ENCODE results near the gene SHC4. TPM values are rescaled to one million over a fixed set of nuclear protein-coding genes. Genes with fewer than 3 reads are reported as not detected.

Gene SHC4
- total RNA-seq, 1 donor from 2014 or later, result 4.2 TPM

DNA sequence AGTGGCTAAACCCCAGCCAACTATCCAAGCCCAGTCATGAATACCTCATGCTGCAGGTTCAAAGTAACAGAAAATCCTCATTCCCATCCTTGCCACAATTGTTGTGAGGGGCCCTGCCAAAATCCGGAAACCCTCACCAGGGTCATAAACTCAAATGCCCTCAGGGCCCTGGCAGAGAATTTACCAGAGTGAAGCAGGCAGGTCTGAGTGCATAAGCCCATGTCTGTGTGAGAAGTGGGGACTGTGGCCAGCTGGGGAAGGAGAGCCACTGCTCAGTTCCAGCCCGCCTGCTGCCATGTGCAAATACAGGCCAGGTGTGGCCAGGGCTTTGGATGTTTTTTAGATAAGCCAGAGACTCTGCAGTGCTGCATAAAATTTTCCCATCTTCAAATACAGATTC, 159.8 kb downstream of the SHC4 start:
- no peaks in the 10 kb centered on the region for H3K27me3 ChIP-seq (ENCODE audit: control insufficient read depth, insufficient read depth, low read length)
- TF ChIP-seq, protein P1, sequence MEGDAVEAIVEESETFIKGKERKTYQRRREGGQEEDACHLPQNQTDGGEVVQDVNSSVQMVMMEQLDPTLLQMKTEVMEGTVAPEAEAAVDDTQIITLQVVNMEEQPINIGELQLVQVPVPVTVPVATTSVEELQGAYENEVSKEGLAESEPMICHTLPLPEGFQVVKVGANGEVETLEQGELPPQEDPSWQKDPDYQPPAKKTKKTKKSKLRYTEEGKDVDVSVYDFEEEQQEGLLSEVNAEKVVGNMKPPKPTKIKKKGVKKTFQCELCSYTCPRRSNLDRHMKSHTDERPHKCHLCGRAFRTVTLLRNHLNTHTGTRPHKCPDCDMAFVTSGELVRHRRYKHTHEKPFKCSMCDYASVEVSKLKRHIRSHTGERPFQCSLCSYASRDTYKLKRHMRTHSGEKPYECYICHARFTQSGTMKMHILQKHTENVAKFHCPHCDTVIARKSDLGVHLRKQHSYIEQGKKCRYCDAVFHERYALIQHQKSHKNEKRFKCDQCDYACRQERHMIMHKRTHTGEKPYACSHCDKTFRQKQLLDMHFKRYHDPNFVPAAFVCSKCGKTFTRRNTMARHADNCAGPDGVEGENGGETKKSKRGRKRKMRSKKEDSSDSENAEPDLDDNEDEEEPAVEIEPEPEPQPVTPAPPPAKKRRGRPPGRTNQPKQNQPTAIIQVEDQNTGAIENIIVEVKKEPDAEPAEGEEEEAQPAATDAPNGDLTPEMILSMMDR (IDR thresholded peaks at IDR 0.05; ENCODE audit: insufficient read depth, low read length, poor library complexity, severe bottlenecking), result no peak
- no peak for DNase-seq (ENCODE audit: low read depth)
- H3K36me3 ChIP-seq (ENCODE audit: control insufficient read depth, insufficient read depth, low read length), result no peaks in the 10 kb centered on the region
- no peak overlapping the region for H3K4me3 ChIP-seq (ENCODE audit: low read depth, low read length)

DNA sequence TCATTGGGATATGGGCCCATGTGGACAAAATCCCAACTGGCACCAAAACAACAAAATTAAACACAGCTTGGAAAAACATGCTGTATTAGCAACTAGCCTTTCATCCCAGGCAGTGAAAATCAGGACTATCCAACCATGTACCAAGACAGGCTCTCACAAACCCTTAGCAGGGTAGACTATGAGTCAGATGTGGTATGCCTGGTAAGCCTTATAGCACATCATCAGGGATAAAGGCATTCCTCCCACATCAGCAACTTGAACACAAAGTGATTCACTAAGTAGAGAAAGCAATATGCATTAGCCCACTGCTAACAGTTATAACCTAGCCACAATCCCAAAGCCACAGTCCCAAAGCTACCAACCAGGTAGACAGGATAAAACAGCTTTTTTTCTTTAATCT, 160.9 kb downstream of the SHC4 start:
- TF ChIP-seq, protein P1 (IDR thresholded peaks at IDR 0.05; ENCODE audit: insufficient read depth, low read length, poor library complexity, severe bottlenecking), result no peak
- H3K27me3 ChIP-seq (ENCODE audit: control insufficient read depth, insufficient read depth, low read length), result no peaks in the 10 kb centered on the region
- H3K4me3 ChIP-seq (ENCODE audit: low read depth, low read length), result no peak overlapping the region
- H3K36me3 ChIP-seq (ENCODE audit: control insufficient read depth, insufficient read depth, low read length), result no peaks in the 10 kb centered on the region
- DNase-seq (ENCODE audit: low read depth), result peak; percentile 98

DNA sequence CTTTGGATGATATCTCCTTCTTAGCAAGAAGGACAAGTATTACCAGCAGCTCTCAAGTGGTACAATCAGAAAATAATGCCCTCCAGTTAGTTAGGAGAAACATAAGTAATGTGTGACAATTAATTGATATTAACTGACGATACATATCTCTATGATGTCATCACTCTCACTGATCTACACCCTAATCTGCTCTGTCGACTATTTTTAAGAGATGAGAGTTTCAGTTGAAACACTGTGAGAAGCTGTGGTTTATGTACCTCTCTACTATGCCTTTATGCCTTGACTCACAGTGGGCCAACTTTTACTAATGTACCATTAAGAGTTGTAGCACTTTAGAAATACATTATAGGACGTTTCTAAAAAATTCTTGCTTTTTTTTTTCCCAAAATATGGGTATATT, 161.5 kb downstream of the SHC4 start:
- no peak for DNase-seq (ENCODE audit: low read depth)
- Histone ChIP-seq H3K36me3 (ENCODE audit: control insufficient read depth, insufficient read depth, low read length) (no peaks in the 10 kb centered on the region), H3K4me3 (ENCODE audit: low read depth, low read length) (no peak overlapping the region), H3K27me3 (ENCODE audit: control insufficient read depth, insufficient read depth, low read length) (no peaks in the 10 kb centered on the region)
- TF ChIP-seq, protein P1 (IDR thresholded peaks at IDR 0.05; ENCODE audit: insufficient read depth, low read length, poor library complexity, severe bottlenecking), result no peak

DNA sequence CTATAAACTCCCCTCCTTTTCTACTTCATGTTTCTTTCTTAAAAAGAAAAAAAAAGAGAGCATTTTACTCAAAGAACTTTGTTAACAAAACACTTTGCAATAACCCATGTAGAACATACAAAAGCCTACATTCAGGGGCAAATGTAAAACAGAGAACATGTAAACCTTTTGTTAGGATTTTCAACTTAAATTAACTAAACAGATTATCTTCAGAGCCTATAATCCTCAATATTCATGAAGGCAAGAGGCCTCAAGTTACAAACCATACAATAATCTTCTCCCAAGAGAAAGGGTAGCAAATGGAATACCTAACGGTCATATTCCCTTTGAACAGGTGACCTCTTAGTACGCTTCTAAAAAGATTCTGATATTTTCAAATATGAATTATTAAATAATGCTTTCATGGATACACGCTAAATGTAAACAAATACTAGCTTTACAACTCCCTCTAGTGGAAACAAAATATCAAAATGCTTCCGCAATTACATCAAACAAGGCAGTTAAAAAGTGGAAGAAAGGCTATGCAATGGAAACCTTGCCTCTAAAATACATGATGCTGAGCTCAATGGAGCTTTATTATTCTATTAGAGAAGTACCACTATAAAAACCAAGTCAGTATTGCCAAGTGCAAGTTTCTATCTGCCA, 162.8 kb downstream of the SHC4 start:
- H3K36me3 ChIP-seq (ENCODE audit: control insufficient read depth, insufficient read depth, low read length), result no peaks in the 10 kb centered on the region
- H3K4me3 ChIP-seq (ENCODE audit: low read depth, low read length), result no peak overlapping the region
- no peak for DNase-seq (ENCODE audit: low read depth)
- no peaks in the 10 kb centered on the region for H3K27me3 ChIP-seq (ENCODE audit: control insufficient read depth, insufficient read depth, low read length)
- TF ChIP-seq, protein P1 (IDR thresholded peaks at IDR 0.05; ENCODE audit: insufficient read depth, low read length, poor library complexity, severe bottlenecking), result peak; percentile 32

DNA sequence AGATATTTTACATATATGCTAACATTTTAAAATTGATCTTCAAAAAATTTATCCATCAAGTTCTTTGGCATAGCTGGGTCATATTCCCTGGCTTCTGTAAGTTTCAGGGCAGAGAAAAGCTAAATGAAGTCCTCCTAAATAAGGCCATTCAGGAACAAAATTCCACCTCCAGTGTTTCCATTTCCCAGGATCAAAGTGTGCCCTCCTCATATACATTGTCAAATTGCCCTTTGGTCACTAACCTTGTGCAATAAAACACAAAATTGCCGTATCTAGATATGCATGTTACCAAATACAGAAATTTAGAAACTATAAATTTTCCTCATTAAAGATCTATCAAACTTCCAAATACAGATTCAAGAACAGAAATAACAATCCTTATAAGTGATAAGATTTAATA, 163.5 kb downstream of the SHC4 start:
- no peak for DNase-seq (ENCODE audit: low read depth)
- TF ChIP-seq, protein P1 (IDR thresholded peaks at IDR 0.05; ENCODE audit: insufficient read depth, low read length, poor library complexity, severe bottlenecking), result no peak
- Histone ChIP-seq H3K4me3 (ENCODE audit: low read depth, low read length) (no peak overlapping the region), H3K27me3 (ENCODE audit: control insufficient read depth, insufficient read depth, low read length) (no peaks in the 10 kb centered on the region), H3K36me3 (ENCODE audit: control insufficient read depth, insufficient read depth, low read length) (no peaks in the 10 kb centered on the region)

DNA sequence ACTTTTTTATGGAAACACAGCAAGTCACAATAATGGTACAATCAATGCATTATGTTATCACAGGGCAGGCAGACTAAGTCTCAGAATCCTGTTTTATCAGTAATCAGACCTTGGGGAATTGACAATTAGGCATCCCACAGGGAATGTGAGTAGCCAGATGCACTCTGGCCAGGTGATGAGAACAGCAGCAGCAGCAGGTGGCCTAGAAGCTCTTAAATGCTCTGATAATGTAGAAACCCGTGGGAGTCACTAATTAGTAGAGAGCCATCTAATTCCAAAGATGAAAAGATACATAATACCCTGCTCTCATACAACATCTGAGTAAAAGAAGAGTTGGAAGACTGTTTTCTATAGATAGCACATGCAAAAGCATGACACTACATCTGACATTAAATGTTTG, 165.4 kb downstream of the SHC4 start:
- no peaks in the 10 kb centered on the region for H3K36me3 ChIP-seq (ENCODE audit: control insufficient read depth, insufficient read depth, low read length)
- TF ChIP-seq, protein P1 (IDR thresholded peaks at IDR 0.05; ENCODE audit: insufficient read depth, low read length, poor library complexity, severe bottlenecking), result no peak
- DNase-seq (ENCODE audit: low read depth), result no peak
- no peaks in the 10 kb centered on the region for H3K27me3 ChIP-seq (ENCODE audit: control insufficient read depth, insufficient read depth, low read length)
- H3K4me3 ChIP-seq (ENCODE audit: low read depth, low read length), result no peak overlapping the region
